Mesodermal cell (in vitro differentiated cells): ENCODE measurements around the gene TNS3.

Experiments used
- H3K27ac ChIP-seq: 2 replicates; pipeline ENCODE4 v1.7.0; 2013; ENCODE audit warnings: mild to moderate bottlenecking, low read depth, low read length, moderate library complexity; ENCODE audit not compliant: severe bottlenecking
- H3K36me3 ChIP-seq: 2 replicates; pipeline ENCODE4 v1.7.1; 2013; ENCODE audit warnings: mild to moderate bottlenecking, low read length, moderate library complexity; ENCODE audit not compliant: control insufficient read depth, insufficient read depth
- H3K4me1 ChIP-seq: one replicate; pipeline ENCODE4 v1.7.1; 2013; ENCODE audit warnings: mild to moderate bottlenecking, low read length; ENCODE audit not compliant: insufficient read depth, control insufficient read depth, poor library complexity, severe bottlenecking
- H3K4me3 ChIP-seq: 2 replicates; pipeline ENCODE4 v1.7.0; 2013; ENCODE audit warnings: low read length, control low read depth, mild to moderate bottlenecking; ENCODE audit not compliant: insufficient read depth, poor library complexity, severe bottlenecking; ENCODE audit errors: extremely low read depth
- H3K9me3 ChIP-seq: 2 replicates; pipeline ENCODE4 v1.7.1; 2013; ENCODE audit warnings: mild to moderate bottlenecking, low read length, moderate library complexity; ENCODE audit not compliant: control insufficient read depth
- WGBS, 2 experiments: methylation state at CpG; one replicate each; pipeline ENCODE4 v1.1.5; 2013; ENCODE audit warnings: missing lambda C conversion rate in 2 of 2; ENCODE audit not compliant: insufficient coverage in 2 of 2; 5-methylcytosine and 5-hydroxymethylcytosine counted together

Gene TNS3

DNA sequence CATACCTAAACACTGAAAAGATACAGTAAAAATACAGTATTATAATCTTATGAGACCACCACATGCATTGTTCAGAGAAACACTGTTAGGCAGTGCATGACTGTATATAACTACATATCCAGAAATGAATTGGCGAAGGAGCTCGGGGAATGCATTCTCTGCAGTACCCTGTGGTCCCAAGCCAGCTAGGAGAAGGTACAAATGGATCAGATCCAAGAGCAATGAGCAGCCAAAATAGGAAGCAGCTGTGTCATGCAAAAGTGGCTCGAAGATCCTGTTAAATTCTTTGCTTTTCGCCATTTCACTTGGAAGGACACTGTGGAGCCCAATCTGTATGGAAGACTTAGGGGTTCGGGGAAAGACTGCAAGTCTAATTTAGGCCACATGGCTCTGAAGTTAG is 334.8 kb downstream of the TNS3 start:
- 85 to 87% methylated on average over 5 of the region's 5 CpGs for WGBS, 2 experiments
- Histone ChIP-seq H3K4me1 (no peaks in the 10 kb centered on the region), H3K9me3 (no peaks in the 10 kb centered on the region), H3K36me3 (no peaks in the 10 kb centered on the region), H3K4me3 (no peak overlapping the region), H3K27ac (no peak overlapping the region)

DNA sequence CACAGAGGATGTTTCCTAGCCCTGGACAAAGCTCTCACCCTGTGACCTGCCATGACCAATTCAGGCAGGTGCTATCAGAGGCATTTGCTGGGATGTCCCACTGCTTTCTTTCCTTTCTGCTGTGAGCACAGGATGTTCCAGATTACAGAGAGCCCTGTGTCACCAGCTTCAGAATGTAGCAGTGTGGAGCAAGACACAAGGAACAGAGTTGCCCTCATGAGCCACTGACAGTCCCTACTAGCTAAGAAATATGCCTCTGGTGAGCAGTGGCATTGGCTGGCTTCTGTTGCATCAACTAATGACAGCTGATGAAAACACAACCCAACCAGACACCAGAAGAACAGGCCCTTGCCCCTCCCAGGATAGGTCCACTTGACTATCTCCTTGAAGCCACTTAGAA is 337.2 kb downstream of the TNS3 start:
- no peaks in the 10 kb centered on the region for H3K36me3 ChIP-seq
- H3K4me3 ChIP-seq = no peak overlapping the region
- H3K4me1 ChIP-seq = no peaks in the 10 kb centered on the region
- no peaks in the 10 kb centered on the region for H3K9me3 ChIP-seq
- no peak overlapping the region for H3K27ac ChIP-seq

DNA sequence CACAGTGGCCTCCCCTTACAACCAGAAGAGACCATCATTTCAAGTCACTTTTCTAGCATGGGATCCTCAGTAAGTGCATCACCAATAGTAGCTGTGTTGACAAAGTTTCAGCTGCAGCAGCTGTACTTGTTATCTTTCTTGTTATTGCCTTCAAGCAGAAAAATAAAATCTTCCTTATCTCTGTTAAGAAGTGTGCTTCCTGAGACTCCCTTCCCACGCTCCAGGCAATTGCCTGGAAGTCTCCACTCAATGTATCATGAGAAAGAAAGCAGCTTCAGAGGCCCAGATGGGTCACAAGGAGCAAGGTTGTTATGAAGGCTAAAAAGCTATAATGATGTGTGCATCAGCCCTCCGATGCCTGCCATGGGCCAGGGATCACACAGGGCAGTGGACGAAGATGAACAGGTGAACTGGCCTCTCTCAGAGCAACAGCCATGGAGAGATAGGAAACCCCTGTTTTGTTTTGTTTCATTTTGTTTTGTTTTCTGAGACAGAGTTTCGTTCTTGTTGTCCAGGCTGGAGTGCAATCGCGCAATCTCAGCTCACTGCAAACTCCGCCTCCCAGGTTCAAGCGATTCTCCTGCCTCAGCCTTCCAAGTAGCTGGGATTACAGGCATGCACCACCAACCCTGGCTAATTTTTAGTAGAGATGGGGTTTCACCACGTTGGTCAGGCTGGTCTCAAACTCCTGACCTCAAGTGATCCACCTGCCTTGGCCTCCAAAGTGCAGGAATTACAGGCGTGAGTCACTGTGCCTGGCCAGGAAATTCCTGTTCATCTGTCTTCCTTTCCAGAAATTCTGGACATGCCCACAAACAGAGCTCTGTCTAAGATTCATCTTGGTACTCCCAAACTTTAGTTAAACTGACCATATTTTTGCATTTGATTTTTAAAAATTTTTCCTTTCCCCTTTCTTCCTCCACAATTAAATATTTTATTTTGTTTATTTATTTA is 340.5 kb downstream of the TNS3 start:
- no peaks in the 10 kb centered on the region for H3K36me3 ChIP-seq
- WGBS, 2 experiments = 86 to 89% methylated on average over 9 to 10 of the region's 10 CpGs

DNA sequence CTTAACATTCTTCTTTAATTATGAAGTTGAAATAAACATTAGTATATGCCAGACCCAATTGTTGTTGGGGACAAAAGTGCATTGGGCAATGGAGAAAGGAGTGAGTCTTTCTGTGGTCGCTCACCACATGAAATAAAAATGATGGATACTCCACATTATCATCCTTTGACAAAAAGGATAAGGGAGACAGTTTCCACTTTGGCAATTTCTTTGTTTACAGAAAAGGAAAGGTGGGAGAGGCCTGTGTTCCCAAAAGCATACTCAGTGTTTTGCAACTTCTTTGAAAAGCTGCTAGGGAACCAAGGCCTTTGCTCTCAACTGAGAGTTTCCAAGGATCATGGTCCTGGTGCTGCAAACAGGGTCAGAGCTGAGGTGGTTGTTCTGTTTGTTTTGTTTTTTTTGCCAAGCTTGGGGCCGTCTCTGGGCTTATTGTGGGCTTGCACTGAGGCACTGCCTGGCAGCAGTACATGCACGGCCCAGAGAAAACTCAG is 341.9 kb downstream of the TNS3 start:
- Histone ChIP-seq H3K27ac (no peak overlapping the region), H3K36me3 (no peaks in the 10 kb centered on the region), H3K9me3 (no peaks in the 10 kb centered on the region), H3K4me1 (no peaks in the 10 kb centered on the region), H3K4me3 (no peak overlapping the region)
- WGBS, 2 experiments = 87 to 100% methylated on average over 2 of the region's 3 CpGs

More for the DNA sequence above, 340.5 kb downstream of the TNS3 start:
- H3K4me1 ChIP-seq = no peaks in the 10 kb centered on the region
- H3K27ac ChIP-seq = no peak overlapping the region
- no peaks in the 10 kb centered on the region for H3K9me3 ChIP-seq
- no peak overlapping the region for H3K4me3 ChIP-seq

DNA sequence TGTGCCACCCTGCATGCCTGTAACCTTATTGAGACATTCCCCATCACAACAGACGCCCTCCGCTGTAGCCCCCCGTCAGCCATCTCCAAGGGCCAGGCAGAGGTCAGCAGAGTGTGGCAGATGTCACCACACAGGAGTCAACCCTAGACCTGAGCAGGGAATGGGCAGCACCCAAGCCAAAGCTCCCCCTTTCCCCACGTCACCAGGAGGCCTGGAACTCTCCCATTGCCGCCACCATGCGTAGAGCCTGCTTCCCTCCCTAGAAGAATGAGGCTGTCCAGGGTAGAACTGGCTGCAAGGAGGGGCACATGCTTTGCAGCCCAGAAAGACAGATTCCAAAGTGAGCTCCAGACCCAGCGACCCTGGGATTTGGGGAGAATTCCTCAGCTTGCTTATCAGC is 342.9 kb downstream of the TNS3 start:
- no peaks in the 10 kb centered on the region for H3K4me1 ChIP-seq

DNA sequence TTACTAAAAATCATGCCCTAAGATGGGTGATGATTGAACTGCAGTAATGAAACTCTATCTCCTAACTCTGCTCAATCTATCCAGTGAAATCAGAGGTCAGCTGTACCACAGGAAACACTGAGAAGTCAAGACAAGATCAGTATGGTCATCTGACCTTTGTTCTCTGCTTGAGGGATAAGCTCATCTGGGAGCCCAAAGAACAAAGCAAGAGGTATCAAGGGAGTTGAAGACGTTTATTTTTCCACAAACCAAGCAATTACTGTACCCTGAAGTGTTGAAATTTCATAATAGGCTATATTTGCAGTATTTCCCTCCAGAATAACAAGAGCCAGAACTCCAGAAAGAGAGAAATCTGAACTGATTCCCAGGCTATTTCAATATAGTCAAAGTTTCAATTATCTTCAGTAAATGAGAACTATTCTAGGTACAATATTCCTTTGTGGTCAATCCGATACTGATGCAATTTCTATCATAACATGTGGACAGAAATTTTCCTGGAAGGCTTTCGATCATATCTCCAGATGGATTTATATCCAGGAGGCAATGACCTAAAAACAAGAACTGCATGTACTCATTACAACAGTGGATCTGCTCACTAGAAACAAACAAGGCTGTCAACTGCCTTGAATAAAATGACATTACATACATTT is 345.3 kb downstream of the TNS3 start:
- WGBS, 2 experiments = 71 to 86% methylated on average over 1 to 2 of the region's 3 CpGs
- no peaks in the 10 kb centered on the region for H3K36me3 ChIP-seq

More for the DNA sequence above, 342.9 kb downstream of the TNS3 start:
- no peak overlapping the region for H3K4me3 ChIP-seq
- 63 to 100% methylated on average over 3 to 4 of the region's 7 CpGs for WGBS, 2 experiments
- H3K9me3 ChIP-seq = no peaks in the 10 kb centered on the region
- no peak overlapping the region for H3K27ac ChIP-seq
- no peaks in the 10 kb centered on the region for H3K36me3 ChIP-seq

DNA sequence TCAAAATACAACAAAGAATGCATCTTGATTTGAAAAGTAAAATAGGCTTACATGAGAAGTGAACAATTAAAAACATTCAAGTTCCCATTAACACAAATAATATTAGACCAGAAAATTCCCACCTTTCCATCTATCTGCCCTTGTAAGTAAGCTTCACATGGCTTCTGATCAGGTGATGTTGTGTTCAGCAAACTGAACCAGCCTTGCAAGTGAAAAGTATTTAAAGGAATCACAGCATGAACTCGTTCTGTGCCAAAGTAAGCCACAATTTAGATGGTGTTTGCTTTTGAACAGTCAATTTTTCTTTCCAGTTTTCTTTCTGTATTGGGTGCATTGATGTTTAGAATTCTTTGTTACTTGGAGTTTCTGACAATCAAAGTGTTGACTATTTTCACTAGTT is 347.9 kb downstream of the TNS3 start:
- WGBS, 2 experiments = 57 to 86% methylated on average over 1 of the region's 1 CpG
- no peak overlapping the region for H3K4me3 ChIP-seq
- H3K9me3 ChIP-seq = no peaks in the 10 kb centered on the region
- no peaks in the 10 kb centered on the region for H3K36me3 ChIP-seq
- H3K27ac ChIP-seq = no peak overlapping the region
- no peaks in the 10 kb centered on the region for H3K4me1 ChIP-seq

More for the DNA sequence above, 345.3 kb downstream of the TNS3 start:
- H3K4me1 ChIP-seq = no peaks in the 10 kb centered on the region
- H3K9me3 ChIP-seq = no peaks in the 10 kb centered on the region
- no peak overlapping the region for H3K27ac ChIP-seq
- H3K4me3 ChIP-seq = no peak overlapping the region

DNA sequence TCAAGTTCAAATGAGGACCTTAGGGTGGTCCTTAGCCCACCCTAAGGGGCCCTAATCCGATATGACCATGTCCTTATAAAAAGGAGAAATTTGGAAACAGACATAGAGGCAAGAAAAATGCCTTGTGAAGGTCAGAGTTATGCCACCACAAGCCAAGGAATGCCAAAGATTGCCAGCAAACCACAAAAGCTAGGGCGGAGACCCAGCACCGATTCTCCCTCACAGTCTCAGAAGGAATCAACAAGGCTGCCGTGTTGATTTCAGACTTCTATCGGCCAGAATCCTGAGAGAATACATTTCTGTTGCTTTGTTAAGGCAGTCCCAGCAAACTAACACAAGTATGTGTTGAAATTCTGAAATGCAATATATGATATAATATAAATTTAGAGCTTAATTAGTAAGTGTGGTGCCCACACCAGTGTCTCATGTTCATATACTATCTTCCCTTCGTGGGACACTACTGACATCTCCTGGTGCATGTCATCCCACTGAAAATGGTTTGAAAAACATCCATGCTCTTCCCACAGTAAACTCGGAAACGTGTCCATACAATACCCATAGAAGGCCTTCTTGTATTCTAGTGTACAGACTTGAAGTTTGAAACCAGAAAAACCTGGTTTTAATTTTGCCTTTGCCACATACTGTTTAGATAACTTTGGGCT is 349.0 kb downstream of the TNS3 start:
- no peaks in the 10 kb centered on the region for H3K36me3 ChIP-seq
- H3K4me1 ChIP-seq = no peaks in the 10 kb centered on the region
- WGBS, 2 experiments = 94 to 95% methylated on average over 5 to 7 of the region's 8 CpGs
- no peaks in the 10 kb centered on the region for H3K9me3 ChIP-seq
- H3K27ac ChIP-seq = no peak overlapping the region
- no peak overlapping the region for H3K4me3 ChIP-seq

DNA sequence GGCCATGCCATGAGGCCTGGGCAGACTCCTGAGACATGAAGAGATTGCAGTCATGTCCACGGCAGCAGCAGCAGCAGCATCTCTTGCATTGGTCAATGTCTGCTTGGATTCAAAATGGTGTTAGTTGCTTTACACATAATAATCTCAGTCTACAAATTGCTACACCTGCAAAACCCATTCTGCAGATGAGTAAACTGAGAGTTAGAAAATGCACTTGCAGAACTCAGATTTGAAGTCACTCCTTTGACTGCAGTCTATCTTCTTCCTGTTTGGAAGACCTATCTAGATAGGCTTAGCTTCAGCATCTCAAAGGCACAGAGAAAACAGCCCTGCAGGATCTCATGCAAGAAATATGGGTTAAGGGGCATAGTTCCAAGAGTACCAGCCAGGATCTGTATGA is 350.3 kb downstream of the TNS3 start:
- Histone ChIP-seq H3K9me3 (no peaks in the 10 kb centered on the region), H3K36me3 (no peaks in the 10 kb centered on the region), H3K4me1 (peaks cover 3% of the 10 kb centered on the region), H3K4me3 (no peak overlapping the region), H3K27ac (no peak overlapping the region)
- WGBS, 2 experiments = 88 to 100% methylated on average over 1 of the region's 1 CpG

DNA sequence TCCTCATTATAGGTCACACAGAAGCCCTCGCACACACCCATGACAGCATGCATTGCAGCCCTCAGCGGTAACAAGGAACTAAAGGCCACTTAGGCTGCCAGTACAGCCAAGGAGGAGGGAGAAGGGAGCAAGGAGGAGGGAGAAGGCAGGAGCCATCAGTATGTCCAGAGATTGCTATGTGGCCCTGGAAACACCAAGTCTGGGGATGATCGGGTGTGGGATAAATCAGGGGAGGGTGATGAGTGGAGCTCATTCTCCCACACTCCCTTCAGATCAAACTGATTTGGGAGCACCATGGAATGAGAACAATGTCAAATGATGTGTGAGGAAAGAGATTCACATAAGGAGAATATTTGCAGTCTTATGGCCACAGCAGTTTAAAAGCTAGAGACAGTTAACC is 350.9 kb downstream of the TNS3 start:
- Histone ChIP-seq H3K4me3 (no peak overlapping the region), H3K27ac (no peak overlapping the region), H3K36me3 (no peaks in the 10 kb centered on the region), H3K9me3 (no peaks in the 10 kb centered on the region), H3K4me1 (peaks cover 3% of the 10 kb centered on the region)
- 80% methylated on average over 1 of the region's 3 CpGs; no CpG with 5 or more reads in 1 of the 2 experiments for WGBS, 2 experiments
